NCI-H524 treated with DMSO at 0.1 percent for 48 hours (cell line): ENCODE data around the gene EXO1.

Source experiments
- DNase-seq: peaks from one replicate; lab custom pipeline; 2025; lab: John Stamatoyannopoulos, UW

Gene EXO1

DNA sequence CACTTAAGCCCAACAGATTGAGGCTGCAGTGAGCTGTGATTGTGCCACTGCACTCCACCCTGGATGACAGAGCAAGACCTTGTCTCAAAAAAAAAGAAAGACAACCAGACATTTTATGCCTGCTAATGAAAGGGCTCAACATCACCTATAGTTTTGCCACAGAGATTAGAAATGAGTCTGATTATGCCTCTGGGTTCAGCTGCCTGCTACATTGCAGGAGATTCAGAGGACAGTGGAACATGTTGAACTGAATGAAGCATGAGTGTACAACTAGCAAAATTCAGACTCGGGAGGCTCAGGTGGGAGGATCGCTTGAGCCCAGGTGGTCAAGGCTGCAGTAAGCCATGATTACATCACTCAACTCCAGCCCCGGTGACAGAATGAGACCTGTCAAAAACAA lies 46.0 kb downstream of the EXO1 start:
- no peak for DNase-seq

DNA sequence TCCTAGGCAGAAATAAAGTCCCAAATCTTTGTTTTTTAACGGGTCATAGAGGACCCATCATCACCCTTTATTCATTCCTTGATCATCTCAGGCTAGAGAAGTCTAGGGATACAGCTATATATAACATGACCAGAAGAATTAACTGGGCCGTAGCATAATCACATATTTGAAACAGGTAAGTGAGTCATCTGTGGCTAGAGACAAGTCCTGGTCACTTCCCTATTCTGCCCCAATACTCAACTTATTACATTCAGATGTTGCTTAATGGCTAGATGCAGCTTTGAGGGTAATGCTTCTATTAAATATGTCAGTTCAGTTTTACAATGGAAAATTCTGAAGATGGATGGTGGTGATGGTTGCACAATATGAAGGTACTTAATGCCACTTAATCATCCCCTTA lies 47.0 kb downstream of the EXO1 start:
- DNase-seq = no peak

DNA sequence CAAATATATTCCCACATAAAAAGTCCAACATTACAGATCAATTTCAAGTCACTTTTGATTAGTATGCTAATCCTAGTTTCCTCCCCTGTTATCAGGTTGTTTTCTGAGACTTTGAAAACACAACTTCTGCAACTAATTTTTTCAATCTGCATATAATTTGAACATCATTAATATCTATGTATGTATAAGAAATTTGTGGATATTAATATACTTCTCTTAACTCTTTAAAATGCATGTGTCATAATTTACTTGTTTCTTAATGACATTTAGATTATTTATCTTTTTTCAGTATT lies 48.6 kb downstream of the EXO1 start:
- no peak for DNase-seq

DNA sequence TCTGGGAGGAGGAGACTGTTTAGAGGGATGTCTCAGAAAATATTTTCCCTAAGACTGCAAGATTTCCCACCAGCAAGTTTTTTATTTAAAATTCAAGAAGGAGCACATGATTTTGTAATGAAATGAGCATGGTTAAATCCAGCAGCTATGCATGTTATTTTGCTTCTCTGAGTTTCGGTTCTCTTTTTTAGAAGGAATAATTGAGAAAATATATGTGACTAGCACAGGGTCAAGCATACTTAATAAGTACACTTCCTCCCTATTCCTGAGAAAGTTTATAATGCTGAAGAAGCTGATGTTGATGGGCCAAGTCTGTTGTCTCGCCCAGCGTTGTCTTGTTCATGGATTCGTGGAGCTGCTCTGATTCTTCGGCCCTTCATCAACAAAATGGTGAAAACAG lies 51.2 kb downstream of the EXO1 start:
- DNase-seq = no peak

DNA sequence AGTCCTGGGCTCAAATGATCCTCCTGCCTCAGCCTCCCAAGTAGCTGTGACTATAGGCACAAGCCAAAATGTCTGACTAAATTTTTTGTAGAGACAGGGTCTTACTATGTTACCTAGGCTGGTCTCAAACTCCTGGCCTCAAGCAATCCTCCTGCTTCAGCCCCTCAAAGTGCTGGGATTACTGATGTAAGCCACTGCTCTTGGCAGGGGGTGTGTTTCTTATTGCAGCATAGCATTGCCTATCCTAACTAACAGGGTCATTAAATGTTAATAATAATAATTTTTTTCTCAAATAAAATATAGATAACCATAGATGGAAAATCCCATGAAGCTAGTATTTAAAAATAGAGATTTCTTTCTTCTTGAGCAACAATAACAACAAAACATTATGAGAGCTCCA lies 52.4 kb downstream of the EXO1 start:
- no peak for DNase-seq

DNA sequence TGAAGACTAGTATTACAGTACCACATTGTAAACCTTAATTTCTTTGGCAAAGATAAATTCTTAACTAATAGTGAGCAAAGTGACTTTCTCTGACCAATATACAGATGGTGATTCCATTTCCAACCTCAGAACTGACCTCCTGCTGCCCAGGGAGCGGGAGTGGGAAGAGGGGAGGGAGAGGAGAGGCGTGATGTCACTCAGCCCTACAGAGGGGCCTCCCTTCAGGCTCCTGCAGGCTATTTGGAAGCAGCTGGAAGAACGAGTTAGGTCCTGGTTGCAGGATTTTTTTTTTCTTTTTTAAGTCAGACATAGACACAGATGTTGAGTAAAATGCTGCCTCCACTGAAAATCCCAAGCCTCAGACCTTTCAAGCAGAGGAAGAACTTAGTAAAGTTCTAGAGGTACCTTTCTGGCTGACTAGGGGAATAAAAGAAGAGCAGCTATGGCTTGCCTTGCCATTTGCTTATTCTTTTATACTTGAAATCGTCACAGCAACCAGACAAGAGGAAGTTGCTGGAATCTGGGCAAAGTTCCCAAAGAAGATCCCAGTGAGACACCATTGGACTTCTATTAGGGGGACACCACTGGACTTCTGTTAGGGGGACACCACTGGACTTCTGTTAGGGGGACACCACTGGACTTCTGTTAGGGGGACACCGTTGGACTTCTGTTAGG lies 54.5 kb downstream of the EXO1 start:
- DNase-seq = no peak

DNA sequence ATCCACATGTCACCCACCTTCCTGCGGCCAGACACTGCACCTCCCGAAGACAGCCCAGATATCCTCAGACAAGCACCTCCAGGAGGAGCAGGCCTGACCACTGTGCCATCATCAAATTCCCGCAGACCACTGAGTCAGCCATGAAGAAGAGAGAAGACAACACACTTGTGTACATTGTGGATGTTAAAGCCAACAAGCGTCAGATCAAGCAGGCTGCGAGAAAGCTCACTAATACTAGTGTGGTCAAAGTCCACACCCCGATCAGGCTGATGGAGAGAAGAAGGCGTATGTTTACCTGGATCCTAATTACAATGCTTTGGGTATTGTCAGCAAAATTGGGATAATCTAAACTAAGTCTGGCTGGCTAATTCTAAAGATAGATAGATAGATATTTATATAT lies 68.2 kb downstream of the EXO1 start:
- no peak for DNase-seq

DNA sequence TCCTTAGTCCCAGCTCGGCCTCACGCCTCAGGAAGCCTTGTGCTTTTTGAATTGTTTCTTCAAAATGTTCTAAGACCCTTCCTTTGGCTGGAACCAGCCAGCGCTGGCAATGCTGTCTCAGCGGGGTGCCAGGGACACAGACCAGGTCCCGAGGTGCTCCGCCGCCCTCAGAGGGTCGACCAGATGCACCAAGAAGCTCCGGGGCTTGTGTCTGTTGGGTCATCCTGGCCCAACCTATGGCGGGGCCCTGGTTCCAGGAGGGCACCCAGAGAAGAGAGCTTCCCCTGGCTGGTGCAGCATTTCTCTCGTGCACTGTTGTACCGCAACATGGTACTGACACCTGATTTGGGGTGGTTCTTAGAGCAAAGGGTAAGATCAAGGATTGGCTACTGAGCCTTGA lies 69.5 kb downstream of the EXO1 start:
- DNase-seq = no peak

DNA sequence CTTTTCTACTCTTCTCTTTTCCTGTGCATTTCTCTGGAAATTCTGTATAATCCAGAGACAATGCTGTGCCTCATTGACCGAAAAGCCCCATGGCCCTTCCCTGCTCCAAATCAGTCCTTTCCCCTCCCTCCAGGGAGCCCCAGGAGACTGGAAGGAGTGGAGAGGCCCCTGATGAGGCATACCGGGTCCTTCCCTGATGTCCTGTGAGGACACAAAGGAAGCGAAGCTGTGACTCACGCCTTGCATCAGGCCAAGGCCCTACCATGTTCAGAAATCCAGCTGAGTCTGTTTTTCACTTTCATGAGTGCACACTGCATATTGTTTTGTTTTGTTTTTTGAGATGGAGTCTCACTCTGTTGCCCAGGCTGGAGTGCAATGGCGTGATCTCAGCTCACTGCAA lies 70.9 kb downstream of the EXO1 start:
- DNase-seq = no peak

DNA sequence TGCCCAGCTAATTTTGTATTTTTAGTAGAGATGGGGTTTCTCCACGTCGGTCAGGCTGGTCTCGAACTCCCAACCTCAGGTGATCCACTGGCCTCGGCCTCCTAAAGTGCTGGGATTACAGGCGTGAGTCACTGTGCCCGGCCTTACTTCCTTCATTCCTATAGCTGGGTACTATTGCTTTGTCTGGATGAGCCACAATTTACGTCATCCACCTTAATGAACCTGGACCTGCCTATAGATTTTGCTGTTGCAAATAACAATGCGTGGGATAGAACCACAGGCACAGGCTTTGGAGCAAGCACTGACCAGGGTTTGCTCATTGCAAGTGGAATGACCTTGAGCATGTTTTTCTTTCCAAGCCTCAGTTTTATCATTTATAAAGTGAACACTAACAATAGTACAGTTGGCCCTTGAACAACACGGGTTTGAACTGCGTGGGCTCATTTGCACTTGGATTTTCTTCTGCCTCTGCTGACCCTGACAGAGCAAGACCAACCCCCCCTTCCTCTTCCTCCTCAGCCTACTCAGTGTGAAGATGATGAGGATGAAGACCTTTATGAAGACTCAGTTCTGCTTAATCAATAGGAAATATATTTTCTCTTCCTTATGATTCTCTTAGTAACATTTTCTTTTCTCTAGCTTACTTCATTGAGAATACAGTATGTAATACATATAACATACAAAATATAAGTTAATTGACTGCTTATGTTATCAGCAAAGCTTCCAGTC lies 76.2 kb downstream of the EXO1 start:
- no peak for DNase-seq

DNA sequence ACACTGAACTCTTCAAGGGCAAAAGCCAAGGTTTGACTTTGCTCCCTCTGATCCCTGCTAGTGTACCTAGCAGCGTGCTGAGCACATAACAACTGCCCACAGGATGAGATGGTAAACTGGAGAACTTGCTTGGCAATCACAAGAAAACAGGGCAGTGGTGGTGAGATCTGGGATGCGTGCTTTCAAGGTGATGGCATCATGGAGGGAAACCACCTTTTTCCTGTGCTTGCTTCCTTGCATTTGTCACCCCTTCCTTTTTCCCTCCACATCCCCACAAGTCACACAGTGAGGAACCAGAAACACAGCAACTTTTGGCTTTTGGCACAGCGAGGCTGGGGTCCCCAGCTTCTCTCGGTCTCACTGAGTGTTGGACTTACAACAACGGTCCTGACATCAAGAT lies 78.1 kb downstream of the EXO1 start:
- no peak for DNase-seq

DNA sequence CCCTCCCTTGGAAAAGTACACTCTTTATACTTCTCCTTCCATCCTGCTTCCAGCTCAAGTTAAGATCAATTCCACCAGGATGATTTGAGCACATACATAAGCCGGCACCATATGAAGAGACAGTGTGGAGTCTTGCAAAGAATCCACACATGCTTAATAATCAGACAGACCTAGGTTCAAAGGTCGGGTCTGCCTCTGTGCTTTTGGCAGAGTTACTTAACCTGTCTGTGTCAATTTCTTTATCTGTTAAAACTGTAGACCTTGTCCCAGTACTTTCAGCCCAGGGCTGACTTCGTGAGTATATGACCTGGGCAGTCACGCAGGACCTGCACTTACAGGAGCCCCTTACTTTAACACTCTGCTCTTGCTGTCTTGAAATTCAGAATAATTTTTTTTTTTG lies 79.3 kb downstream of the EXO1 start:
- DNase-seq = no peak

DNA sequence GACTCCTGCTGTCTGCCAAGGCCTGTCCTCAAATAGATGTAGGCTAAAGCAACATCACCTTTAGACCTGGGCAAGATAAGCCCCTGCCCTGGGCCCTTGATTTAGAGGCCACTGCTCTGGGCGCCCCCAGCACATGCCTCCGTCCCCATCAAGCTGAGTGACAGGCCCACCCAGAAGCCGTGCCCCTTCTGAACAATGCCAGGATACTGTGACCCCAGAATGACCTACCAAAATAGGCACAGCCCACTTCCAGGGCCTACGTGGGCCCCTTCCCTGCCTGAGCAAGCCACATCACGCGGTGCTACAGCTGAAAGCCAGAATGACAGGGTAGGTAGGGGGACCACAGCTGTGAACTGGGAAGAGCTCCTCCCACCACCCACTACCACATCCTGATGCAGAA lies 84.8 kb downstream of the EXO1 start:
- DNase-seq = no peak

DNA sequence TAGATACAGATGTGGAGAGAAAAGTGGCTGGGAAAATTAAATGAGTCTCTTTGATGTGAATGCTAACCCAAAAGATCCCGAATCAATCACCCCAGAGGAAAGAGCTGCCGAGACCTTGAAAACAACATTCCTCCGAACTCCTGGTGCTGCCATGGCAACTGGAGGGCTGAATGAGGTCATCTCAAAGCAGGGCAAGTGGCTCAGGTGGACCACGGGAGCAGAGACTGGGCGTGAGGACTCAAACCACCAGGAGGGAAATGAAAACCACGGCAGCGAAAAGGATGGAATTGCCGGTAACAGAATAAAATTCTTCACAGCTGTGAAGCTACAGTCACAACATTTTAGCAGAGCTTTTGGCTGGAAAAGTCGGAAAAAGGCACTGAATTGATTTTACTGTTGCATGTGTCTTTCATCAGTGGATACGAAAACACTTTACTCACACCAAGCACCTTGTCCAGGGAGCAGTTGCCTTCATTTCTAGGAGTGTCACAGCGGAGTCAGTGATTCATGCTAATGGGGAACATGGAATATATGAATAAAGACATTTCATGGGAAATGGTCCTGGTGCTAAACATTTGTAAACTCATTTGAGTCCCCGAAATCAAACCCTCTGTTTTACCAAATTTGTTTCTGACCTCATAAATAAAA lies 86.3 kb downstream of the EXO1 start:
- no peak for DNase-seq

DNA sequence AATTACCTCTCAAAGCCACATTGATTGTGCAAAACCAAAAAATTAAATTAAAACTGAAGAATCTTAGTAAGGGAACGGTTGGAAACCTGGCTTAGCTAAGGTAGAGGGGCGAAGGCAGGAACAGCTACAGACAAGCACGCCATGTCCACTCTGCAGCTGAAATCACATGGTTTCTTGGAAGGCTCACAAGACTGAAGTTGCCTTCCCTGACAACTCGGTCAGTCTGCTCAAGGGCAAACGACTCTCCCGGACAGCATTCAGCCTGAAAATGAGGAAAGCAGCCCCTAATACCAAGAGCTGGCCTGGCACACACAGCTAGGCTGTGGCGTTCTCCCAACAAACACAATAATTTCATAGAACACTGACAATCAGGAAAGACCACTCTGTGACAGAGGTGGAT lies 86.9 kb downstream of the EXO1 start:
- DNase-seq = no peak
